Kidney (tissue), 14 donors: ENCODE data around the gene SLC35B1. TPM values are rescaled to one million over a fixed set of nuclear protein-coding genes. Genes with fewer than 3 reads are reported as not detected.

Experiments
- DNase-seq, 5 donors: peaks; one replicate each; pipeline ENCODE4 v3.0.0-alpha.2; 2013 to 2020
- FAIRE-seq: peaks from 2 replicates; lab custom pipeline; 2012; peaks lifted over from hg19 to GRCh38; lab: Jason Lieb, UNC
- H3K27ac ChIP-seq, 2 donors: one replicate each; pipeline ENCODE4 v1.7.0; 2013; ENCODE audit warnings: low read depth in 2 of 2, low read length in 2 of 2, inconsistent platforms in 1 of 2
- H3K27me3 ChIP-seq: one replicate; pipeline ENCODE4 v1.7.1; 2013; ENCODE audit warnings: low read length, inconsistent platforms; ENCODE audit not compliant: control insufficient read depth, insufficient read depth
- H3K36me3 ChIP-seq, 3 donors: one replicate each; pipeline versions ENCODE4 v1.7.0 to v1.7.1; 2013; ENCODE audit warnings: low read length in 3 of 3, control low read depth in 1 of 3, inconsistent platforms in 1 of 3; ENCODE audit not compliant: insufficient read depth in 3 of 3, control insufficient read depth in 2 of 3
- H3K4me1 ChIP-seq, 3 donors: one replicate each; pipeline versions ENCODE4 v1.7.0 to v1.7.1; 2013; ENCODE audit warnings: low read length in 3 of 3, inconsistent platforms in 1 of 3, low read depth in 1 of 3; ENCODE audit not compliant: control insufficient read depth in 2 of 3, insufficient read depth in 2 of 3
- H3K4me3 ChIP-seq, 3 donors: one replicate each; pipeline versions ENCODE4 v1.7.0 to v1.8.1; 2013; ENCODE audit warnings: low read length in 3 of 3, control low read depth in 1 of 3, inconsistent platforms in 1 of 3
- H3K9ac ChIP-seq, 3 donors: one replicate each; pipeline versions ENCODE4 v1.7.0 to v1.7.1; 2013; ENCODE audit warnings: low read length in 3 of 3, control low read depth in 1 of 3, inconsistent platforms in 1 of 3
- H3K9me3 ChIP-seq, 3 donors: one replicate each; pipeline versions ENCODE4 v1.7.0 to v1.7.1; 2013; ENCODE audit warnings: low read length in 3 of 3, control low read depth in 1 of 3, inconsistent platforms in 1 of 3; ENCODE audit not compliant: control insufficient read depth in 2 of 3, insufficient read depth in 1 of 3
- intact Hi-C: fragments of 100-400 bp; cut with DNase I; formaldehyde crosslinking; loops from one replicate; pipeline ENCODE4 v1.11.1; 2022
- polyA plus RNA-seq: library from polyadenylated mRNA; stranded (reverse); fragments of 350-450 nt; fragmentation: Illumina TruSeq; extraction: RNeasy Lipid Tissue Mini Kit (QIAGEN cat#74804); gene quantifications from one replicate; pipeline ENCODE4 v1.2.3, GENCODE V29; 2014; ENCODE audit warnings: low read depth, low replicate concordance; ENCODE audit not compliant: insufficient read depth
- total RNA-seq: library from RNA; stranded (reverse); fragmentation: NEBNext Ultra II Directional; extraction: Animal tissue kit (Norgen Biotek cat#: 25700); gene quantifications from one replicate; pipeline ENCODE4 v1.2.1, GENCODE V29; 2021
- TF ChIP-seq, protein P1 (sequence below): IDR thresholded peaks from 3 replicates; pipeline ENCODE4 v1.5.1; 2012; ENCODE audit warnings: mild to moderate bottlenecking, moderate library complexity, borderline replicate concordance; ENCODE audit not compliant: insufficient read depth; ENCODE audit errors: extremely low read depth
- donor health status: control.
- donor health status: control.
- donor health status: control.
- donor health status: control.
- donor health status: control.
- donor health status: DM: yes; HTN: yes; CAD: no.
- donor health status: Normal renal cell carcinoma (clear cell type).

SLC35B1 gene
- total and polyA plus RNA-seq, 2 donors from 2014 or later: 56.6 to 83.7 TPM

- H3K4me1 ChIP-seq: no peaks in the 10 kb centered on the region
- DNase-seq (no peak), FAIRE-seq (no peak)
- H3K9me3 ChIP-seq: no peaks in the 10 kb centered on the region
- no peaks in the 10 kb centered on the region for H3K27me3 ChIP-seq
- no peak overlapping the region for H3K9ac ChIP-seq
- TF ChIP-seq, protein P1, sequence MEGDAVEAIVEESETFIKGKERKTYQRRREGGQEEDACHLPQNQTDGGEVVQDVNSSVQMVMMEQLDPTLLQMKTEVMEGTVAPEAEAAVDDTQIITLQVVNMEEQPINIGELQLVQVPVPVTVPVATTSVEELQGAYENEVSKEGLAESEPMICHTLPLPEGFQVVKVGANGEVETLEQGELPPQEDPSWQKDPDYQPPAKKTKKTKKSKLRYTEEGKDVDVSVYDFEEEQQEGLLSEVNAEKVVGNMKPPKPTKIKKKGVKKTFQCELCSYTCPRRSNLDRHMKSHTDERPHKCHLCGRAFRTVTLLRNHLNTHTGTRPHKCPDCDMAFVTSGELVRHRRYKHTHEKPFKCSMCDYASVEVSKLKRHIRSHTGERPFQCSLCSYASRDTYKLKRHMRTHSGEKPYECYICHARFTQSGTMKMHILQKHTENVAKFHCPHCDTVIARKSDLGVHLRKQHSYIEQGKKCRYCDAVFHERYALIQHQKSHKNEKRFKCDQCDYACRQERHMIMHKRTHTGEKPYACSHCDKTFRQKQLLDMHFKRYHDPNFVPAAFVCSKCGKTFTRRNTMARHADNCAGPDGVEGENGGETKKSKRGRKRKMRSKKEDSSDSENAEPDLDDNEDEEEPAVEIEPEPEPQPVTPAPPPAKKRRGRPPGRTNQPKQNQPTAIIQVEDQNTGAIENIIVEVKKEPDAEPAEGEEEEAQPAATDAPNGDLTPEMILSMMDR: no peak
- H3K4me3 ChIP-seq: no peak overlapping the region
- intact Hi-C loops: loop anchor here (10.0 kb wide), 1 partner anchor 127 kb away; the partner anchor contains the start of gene TAC4
- H3K36me3 ChIP-seq: peaks cover 4 to 52% (median 32%) of the 10 kb centered on the region in 3 donors
- H3K27ac ChIP-seq: no peak overlapping the region
Measured at GRCh38 chr17:49717371-49717861, 9.7 kb upstream of the SLC35B1 start.

DNA sequence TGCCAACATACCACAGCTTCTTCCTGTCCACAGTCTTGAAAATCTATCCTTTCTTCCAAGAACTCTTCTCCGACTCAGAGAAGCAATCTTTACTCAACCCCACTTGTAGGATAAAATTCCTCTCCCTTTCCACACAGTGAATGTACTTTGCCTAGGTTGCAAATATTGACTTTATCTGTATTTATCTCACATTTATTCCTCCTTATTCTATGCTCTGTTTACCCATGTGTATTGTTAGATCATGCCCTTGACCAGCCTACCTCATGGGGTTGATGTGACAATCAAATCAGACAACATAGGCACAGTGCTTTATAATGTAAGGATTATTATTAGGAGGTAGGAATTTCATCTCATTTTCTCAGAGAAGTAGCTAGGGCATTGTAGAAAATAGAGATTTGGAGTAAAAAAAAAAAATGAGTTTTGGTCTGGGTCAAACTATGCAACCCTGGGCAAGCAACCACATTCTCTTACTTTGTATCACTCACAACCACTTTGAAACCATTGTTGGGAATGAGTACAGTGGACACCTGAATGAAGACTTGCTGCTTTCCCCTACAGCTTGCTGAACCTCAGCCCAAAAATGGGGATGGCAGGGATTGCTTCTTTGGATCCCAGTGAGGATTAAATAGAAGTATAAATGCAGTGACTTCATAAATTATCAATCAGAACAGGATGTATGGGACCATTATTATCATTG, 9.1 kb upstream of the SLC35B1 start:
- intact Hi-C loops: loop anchor here (10.0 kb wide), 1 partner anchor 128 kb away; the partner anchor contains the start of gene TAC4
- Histone ChIP-seq H3K4me3 (no peak overlapping the region), H3K36me3 (peaks cover 4 to 52% (median 29%) of the 10 kb centered on the region in 3 donors), H3K9me3 (no peaks in the 10 kb centered on the region), H3K4me1 (no peaks in the 10 kb centered on the region), H3K27me3 (no peaks in the 10 kb centered on the region), H3K27ac (no peak overlapping the region), H3K9ac (no peak overlapping the region)
- DNase-seq (no peak), FAIRE-seq (no peak)
- TF ChIP-seq, protein P1: no peak

- DNase-seq (no peak), FAIRE-seq (no peak)
- TF ChIP-seq, protein P1: no peak
- no peak overlapping the region for H3K27ac ChIP-seq
- no peak overlapping the region for H3K9ac ChIP-seq
- peaks cover 4 to 52% (median 29%) of the 10 kb centered on the region in 3 donors for H3K36me3 ChIP-seq
- intact Hi-C loops: loop anchor here (10.0 kb wide), 1 partner anchor 129 kb away; the partner anchor contains the start of gene TAC4
- H3K4me1 ChIP-seq: no peaks in the 10 kb centered on the region
- H3K4me3 ChIP-seq: no peak overlapping the region
- H3K27me3 ChIP-seq: no peaks in the 10 kb centered on the region
- no peaks in the 10 kb centered on the region for H3K9me3 ChIP-seq
Measured at GRCh38 chr17:49715717-49716279, 8.0 kb upstream of the SLC35B1 start.
